Measurements from ENCODE around the gene VHLL.

VHLL gene

DNA sequence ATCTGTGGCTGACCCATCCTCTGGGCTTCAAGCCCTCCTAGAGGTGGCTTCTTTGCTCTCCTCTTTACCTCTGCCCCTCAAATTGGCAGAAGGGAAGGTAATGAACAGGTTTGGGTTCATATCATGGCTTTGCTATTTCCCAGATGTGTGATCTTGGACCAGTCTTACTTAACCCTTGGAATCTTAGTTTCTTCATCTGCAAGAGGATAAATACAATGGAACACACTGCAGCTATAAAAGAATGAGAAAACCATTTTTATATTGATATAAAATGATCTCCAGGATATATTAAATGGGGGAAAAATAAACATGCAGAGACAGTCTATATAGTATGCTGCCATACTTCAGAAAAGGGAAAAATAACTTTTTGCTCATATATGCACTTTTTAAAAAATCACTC, 9.2 kb downstream of the VHLL start:
- no peak for DNase-seq

DNA sequence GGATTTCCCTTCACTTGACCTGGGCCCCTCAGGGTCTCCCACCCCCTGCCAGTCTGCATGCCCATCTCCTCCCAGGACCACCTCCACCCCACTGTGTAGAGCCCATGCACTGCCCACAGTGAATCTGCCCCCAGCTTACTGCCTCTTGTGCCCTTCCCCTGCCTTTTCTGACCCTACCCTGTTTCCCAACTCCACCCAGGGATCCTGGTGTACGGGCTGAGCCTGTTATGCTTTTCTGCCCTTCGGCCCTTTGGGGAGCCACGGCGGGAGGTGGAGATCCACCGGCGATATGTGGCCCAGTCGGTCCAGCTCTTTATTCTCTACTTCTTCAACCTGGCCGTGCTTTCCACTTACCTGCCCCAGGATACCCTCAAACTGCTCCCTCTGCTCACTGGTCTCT, 13.0 kb downstream of the VHLL start:
- no peak for DNase-seq

DNA sequence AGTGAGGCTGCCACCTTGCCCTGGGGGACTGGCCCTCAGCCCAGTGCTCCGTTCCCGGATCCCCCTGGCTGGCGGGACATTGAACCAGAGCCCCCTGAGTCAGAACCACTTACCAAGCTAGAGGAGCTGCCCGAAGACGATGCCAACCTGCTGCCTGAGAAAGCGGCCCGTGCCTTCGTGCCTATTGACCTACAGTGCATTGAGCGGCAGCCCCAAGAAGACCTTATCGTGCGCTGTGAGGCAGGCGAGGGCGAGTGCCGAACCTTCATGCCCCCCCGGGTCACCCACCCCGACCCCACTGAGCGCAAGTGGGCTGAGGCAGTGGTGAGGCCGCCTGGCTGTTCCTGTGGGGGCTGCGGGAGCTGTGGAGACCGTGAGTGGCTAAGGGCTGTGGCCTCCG, 13.7 kb downstream of the VHLL start:
- no peak for DNase-seq

DNA sequence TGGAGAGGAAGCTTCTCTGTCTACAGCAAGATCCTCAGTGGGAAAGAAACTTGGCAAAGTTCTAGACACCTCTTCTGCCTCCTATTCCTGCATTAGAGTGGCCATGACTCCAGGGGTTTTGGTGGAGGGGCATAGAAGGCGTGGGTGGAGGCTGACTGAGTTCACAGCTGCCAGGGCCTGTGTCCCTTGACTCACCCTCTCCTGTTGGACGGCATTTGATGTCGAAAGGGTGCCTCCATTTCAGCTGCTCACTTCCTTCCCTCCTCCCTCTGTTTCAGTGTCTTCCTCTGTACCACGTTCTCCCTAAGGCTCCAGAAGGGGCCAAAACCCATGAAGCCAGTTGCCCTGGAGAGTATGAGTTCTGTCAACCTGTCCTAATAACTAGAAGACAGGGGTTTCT, 14.3 kb downstream of the VHLL start:
- no peak for DNase-seq

DNA sequence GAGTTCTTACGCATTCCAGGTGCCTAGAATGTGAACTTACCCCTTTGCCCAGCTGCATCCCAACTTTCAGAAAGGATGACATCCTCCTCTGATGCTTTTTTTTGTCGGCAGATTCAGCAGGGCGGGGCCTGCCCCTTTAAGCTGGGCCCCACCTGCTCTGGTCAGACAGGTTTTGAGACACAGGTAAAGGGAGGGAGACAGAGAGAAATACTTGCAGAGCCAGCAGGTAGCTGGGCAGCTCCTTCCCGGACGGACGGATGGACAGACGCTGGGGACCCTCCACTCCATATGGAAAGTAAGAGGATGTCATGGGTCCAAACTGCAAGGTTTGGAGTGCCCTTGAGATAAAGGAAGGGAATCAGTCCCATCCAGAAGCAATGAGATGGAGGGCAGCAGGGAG, 15.0 kb downstream of the VHLL start, which contains the start of gene TMEM79:
Gene TMEM79, plus strand, starts transcription at position 214 of the 400 bp plus-strand sequence. CDS start 902 bp downstream, outside the sequence.
- no peak for DNase-seq

DNA sequence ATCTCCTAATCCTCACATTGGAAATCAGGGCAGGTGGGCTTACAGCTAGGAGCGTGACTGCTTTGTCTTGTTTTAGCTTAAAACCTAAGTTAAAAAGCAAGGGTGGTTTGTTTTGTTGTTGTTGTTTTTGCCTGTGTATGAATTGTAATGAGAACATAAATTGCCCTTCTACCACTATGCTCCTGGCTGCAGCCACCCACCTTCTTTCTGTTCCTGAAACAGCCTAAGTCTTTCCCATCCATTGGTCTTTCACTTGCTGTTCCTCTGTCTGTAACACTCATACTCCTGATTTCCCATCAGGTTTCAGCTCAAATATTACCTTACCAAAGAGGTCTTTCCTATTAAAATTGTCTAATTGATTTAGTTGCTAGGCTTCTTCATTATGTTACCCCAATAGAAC, 15.6 kb downstream of the VHLL start:
- DNase-seq: no peak

DNA sequence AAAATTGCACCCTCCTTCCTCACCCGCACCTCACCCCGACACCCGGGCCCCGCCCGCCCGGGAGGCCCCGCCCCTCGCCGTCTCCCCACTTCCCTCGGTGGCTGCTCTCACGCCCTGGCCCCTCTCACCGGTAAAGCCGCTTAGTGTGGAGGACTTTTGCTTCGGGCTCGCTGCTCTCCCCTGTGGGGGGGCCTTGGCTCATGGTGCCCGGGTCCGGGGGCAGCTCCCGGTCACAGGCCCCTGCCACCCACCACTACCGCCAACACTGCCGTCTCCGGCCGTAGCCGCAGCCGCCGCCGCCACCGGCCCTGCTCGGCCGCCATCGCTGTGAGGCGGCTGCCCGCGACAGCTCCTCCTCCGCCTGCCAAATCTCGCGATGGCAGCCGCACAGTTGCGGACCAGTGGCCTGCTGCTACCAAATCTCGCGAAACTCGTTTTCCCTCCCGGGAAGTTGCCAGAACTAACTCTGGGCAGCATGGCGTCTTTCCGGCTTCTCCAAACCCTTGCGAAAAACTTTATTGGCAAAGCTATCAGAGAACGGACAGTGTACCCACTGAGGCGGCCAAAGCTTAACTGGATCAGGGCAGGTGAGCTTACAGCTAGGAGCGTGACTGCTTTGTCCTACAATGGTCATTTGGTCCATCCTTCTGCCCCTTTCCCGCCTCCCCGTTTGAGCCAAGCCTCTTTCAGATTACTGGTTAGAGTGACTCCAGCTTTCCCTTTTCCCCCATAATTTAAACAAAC, 16.5 kb downstream of the VHLL start, which contains the start of gene SMG5:
Gene SMG5, minus strand, starts transcription at position 347 of the 744 bp plus-strand sequence. Its CDS starts 145 bp downstream, at position 202.
- DNase-seq: peak; percentile 96

DNA sequence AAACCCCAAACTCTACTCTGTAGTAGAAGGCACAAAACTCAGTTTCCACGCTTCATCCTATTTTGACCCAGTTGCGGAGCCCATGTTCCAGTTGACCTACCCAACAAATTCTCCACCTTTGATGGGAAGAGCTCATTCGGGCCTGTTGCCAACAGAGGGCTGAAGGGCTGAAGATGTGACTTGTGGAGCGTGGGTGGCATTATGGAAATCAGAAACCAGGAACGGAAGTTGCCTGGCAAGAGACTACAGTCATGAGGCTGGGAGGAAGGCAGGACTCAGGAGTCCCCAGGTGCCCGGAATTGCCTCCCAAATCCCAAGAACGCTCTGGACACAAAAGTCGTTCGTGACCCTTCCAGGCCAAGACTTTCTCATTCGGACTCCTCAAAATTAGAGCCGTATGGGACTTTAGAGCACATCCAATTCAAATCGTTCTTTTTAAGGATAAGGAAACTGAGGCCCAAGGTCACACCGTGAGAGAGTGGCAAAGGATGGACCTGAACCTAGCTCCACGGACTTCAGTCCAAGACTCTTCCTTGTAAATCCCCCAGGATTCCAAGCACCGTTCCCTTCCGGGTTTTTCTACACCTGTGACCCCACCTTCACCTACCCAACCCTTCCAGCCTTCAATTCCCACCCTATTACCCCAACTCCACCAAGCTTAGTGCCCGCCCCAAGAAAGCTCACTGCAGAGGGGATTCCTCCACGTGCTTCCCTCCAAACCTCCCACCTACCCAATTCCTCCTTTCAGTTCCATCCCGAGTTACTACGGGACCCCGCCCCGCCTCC, 17.2 kb downstream of the VHLL start:
- DNase-seq: no peak

DNA sequence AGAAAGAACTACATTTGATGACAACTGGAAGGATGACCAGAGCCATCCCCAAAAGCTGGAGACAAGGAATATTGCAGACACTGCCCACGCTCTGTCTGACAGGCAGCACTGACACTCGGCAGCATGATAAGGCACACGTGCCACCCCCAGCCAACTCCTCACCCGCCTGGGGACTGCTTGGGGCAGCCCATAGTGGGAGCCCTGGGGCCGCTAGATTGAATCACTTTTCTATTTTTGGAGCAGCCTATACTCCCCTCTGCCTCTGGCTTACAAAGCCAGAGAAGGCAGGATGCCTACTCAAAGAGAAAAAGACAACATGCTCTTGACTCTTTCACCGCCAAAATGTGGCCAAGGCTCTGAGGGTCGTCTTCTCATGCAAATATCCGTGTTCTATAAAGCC, 17.8 kb downstream of the VHLL start:
- peak; percentile 76 for DNase-seq

DNA sequence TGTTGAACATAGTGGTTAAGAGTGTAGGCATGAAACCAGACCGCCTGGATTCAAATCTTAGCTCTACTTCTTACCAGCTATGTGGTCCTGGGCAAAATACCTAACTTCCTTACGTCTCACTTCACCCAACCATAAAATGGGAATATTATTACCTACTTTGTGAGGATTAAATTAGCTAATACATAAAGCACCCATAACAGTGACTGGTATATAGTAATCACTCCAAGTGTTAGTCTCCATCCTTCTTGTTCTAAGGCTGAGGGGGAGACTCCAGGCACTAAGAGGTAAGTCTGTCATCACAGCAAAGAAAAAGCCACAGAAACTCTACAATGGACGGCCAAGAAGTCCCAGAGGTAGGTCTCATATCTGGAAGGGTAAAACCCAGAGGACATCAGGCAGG, 19.3 kb downstream of the VHLL start:
- no peak for DNase-seq

DNA sequence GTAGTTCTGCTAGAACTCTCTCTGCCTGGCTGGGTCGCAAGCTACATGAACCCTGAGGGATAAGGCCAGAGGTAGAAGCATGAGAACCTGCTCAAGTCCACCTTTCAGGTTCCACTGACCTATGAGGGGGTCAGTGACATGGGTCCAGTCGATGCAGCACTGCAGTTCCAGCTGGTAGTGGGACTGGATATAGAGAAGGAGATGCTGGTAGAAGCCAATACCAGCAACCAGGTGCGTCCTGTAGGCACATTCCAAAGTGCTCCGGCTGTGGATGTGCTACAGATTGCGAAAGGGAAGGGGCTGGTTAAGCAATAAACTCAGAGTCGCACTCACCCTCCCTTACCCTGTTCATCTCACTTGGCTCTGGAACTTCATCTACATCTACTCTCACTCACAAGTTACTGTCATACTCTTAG, 22.1 kb downstream of the VHLL start:
- no peak for DNase-seq

DNA sequence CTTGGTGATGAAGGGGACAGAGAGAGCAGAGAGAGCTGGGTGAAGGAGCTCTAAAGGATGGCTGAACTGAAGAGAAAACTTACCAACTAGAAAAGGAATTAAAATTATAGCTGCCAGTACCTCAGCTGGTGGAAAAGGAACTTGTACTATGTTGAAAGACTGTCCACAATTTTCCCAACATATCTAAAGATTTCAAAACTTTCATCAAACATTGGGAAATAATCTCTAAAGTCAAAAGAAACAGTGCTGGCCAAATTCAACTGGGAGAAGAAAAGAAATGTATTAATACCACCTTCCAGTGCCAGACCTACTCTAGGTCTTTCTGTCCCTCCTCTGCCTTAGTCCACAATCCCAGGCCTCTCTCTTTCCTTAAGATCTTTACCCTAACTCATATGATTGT, 22.6 kb downstream of the VHLL start:
- no peak for DNase-seq

DNA sequence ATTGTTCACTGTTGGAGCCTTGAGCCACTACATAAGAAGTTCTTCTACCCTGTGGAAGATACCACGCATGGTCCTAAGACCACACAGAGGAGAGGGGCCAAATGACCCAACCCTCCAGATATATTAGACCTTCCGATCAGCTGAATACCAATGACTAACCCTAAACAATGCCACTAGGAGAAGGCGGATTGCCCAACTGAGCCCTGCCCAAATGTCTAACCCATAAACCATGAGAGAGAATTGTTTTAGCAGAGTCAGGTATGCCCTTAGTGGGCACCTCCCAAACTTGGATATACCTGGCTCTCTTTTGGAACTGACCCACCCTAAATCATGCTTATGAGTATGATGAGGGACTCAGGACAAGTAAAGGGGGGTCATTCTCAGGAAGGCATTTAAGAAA, 28.8 kb downstream of the VHLL start:
- no peak for DNase-seq

DNA sequence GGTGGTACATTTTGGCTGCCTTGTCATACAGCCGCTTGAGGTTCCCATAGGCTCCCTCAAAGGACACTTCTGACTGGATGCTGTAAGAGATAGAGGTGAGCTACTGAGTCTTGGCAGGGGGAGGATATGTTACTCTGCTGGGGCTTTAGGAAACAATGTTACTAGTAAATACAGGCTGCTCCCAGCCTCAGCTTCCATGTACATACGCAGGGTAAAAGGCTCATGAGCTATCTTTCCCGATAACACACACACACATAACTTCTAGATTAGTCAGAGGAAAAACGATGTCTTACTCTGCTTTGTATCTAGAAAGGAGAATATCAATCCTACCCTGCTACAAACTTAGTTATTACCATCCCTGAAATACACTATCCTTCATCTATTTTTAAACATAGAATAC, 30.8 kb downstream of the VHLL start:
- no peak for DNase-seq

DNA sequence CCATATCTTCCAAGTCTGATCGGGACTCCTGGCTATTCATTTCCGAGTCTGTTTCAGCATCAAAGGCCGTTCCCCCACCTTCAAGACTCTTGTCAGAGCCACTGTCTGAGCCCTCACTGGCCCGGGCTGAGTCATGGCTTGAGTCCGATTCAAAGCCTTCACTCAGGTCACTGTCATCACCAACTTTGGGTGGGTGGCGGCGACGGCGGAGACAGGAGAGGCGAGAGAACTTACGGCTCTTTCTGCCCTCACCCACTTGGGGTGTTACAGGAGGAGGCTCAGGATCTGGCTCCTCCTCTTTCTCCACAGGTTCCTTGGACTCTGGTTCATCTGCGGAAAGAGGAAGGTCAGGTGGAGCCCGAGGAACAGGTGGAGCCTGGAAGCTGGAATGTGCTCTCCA, 33.1 kb downstream of the VHLL start:
- DNase-seq: no peak

DNA sequence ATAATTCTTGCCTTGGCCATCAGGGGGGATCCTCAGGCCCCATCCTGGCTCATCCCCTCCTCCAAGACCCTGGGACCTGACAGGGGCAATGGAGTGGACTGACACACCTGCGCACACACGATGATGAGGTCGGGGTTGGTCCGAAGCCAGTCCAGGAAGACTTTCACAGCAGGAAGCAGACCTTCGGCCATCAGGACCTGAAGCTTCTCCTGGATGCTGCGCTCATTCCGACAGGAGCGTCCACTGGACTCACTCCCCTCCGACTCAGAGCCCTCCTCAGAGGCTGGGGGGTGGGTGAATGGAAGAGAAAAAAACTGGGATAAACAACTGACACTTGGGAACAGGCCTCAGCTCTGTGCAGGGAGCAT, 35.8 kb downstream of the VHLL start:
- no peak for DNase-seq

DNA sequence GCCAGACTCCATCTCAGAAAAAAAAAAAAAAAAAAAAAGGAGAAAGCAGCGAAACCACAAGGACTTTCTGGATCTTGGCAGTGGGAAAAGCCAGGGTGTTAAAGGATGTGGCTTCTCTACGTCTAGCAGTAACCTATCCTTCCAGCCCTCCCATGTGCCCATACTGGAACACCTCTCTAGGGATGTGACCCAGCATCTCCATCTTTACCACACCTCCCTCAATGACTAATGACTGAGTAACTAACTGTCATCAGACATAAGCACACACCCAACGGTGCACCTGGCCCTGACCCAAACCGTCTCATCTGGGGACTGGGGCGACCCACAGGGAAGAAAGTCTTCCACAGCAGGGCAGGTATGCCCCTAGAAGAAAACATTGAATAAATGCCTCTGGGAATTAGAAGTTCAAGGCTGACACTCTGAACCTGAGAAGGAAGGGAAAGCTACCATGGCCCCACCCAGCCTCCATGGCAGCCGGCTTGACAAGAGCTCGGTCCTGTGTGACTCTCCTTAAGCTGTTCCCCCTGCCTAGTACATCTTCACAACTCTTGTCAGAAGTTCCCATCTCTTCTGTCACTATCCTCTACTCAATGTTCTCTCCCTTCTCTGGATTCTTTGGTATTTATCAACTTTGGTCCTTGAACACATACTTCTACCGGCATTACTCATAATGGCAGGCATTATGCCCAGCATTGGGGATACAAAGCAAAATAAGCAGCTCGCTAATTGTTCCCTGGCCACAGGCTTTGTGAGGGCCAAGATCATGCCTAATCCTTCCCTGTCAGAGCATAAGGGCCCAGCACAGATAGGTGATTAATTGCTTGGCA, 36.4 kb downstream of the VHLL start:
- DNase-seq: no peak

DNA sequence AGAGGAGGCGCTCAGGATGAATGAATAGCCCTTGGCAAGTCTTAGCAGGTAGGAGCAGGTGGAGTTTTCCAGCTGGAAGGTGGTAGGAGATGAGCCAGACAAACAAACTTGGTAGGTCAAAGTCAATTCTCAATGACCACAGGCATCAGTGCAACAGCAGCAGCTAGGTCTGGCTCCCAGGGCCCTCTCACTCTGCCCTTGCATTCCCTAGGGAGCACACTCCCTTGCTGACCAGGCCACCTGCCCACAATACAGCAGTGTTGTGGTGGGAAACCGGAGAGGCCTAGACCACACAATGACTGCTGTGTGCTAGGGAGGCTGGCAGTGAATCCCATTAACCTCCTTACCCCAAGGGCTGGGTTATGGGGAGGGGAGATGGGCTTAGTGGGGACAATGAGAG, 38.2 kb downstream of the VHLL start:
- DNase-seq: no peak

DNA sequence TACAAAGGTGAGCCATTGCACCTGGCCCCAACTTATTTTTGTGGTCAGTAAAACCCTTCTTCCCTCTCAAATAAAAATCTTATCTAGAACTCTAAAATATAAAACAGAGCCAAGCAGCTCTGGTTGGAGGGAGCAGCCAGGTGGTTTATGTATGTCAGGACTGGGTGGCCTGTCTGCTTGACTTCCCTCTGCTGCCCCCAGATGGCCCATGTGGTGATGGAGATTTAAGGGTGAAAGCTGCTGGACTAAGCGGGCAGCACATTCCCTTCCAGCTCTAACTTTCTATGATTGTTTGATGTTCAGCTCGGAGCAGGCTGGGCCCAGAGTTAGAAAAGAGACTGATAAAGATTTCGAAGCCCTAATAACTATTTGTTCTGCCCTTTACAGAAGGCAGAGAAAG, 39.3 kb downstream of the VHLL start:
- no peak for DNase-seq

DNA sequence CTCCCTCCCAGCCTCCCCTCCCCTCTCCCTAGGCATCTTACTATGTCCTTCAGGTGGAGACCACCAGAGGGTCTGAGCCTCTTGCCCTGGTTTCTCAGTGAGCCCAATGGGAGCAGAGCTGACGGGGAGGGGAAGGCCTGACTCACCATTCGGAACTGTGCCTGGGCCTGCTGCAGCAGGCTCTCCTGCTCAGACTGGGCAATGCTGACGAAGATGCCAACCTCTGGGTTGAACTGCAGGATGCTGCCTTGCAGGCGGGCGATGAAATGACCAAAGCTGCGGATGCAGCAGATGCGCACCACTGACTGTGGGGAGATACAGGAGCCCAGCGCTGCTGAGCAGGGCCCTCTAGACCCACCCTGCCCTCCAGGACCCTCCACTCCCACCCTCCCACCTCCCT, 40.2 kb downstream of the VHLL start:
- no peak for DNase-seq

DNA sequence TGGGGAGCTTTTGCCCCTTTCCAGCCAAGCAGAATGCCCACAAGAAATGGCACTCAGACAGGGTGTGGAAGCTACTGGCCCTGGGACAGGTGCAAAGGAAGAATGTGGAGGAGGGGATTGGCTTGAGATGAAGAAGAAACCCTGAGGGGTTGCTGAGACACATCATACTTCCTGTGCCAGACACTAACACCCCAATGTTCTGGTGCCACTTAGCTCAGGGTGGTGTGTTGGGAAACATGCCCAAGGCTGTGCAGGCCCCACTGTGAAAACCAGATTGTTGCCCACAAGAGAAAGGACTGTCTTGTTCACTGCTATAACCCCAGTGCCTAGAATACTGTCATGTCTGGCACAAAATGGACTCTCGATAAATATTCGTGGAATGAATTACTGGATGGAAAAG, 41.4 kb downstream of the VHLL start:
- DNase-seq: no peak

DNA sequence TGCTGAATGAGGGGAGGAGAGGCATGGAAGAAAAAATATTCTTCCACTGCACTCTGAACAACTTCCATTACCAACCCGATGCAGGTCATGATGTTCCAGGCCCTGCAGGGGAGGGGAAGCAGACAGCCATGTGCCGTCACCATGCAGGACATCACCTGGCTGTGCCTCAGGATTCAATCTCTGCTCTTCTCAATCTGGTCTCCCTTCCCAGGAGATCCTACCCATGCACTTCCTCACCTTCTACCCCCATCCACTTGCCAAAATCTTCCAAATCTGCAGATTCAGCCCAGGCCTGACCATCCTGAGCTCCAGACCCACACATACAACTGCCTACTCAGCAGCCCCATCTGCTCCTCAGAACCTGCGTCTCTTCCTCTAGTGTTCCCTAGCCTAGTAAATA, 45.5 kb downstream of the VHLL start:
- no peak for DNase-seq

DNA sequence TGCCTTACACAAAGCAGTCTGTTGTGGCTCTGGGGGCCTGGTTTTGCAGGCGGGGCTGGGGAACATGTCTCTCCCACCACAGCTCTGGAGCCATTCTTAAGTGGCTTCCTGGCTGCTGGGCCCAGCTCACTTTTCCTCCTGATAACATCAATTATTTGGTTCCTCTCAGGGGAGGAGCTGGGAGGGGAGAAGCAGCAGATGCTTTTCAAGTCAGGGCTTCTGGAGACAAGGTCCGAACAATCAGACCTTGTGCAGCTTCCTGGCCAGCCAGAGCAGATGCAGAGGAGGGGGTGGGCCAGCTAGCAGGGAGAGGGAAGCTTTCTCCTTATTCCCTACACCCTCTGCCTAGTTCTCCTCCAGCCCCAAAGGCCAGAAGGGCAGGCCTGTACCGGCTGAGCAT, 47.6 kb downstream of the VHLL start:
- no peak for DNase-seq

DNA sequence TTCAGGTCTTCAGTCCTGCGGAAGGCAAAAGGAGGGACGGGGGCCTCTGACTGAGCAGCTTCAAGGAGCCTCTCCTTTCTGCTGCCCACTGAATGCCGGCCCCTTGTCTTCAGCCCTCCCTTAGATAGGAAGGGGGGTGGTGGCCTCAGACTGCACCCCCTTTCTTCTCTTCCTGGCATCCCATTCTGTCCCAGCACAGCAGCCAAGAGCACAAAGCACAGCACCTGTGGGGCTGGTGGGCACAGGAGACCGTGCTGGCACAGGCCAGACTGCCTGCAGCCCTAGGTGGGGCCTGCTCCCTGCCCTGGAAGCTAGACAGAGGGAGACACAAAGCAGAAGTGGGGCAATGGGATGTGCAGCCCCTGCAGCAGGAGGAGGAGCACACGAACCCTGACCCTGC, 49.5 kb downstream of the VHLL start:
- no peak for DNase-seq

Data from activated CD8-positive, alpha-beta memory T cell treated with anti-CD3 and anti-CD28 coated beads for 24 hours (primary cell).